H1 (cell line): Measurements from ENCODE around the gene HBS1L.

Experiments
- JUND ChIP-seq: IDR thresholded peaks from 2 replicates; pipeline ENCODE4 v1.6.1; 2011; ENCODE audit warnings: mild to moderate bottlenecking, improper control_type of control experiment, low read length
- POLR2A ChIP-seq, 2 experiments: IDR thresholded peaks; 1 replicate in 1 of 2; 2 replicates in 1 of 2; pipeline ENCODE4 v1.6.1; 2011; ENCODE audit warnings: low read depth in 2 of 2, low read length in 2 of 2, mild to moderate bottlenecking in 2 of 2; ENCODE audit errors: control extremely low read depth in 1 of 2
- TF ChIP-seq, protein P1 (sequence below), 3 experiments: IDR thresholded peaks; 1 replicate in 2 of 3; 2 replicates in 1 of 3; pipeline versions ENCODE4 v1.5.1 to v1.6.1; 2011; ENCODE audit warnings: low read length in 3 of 3, mild to moderate bottlenecking in 3 of 3, inconsistent platforms in 2 of 3, low read depth in 1 of 3, moderate library complexity in 1 of 3; ENCODE audit not compliant: insufficient read depth in 1 of 3; ENCODE audit errors: control extremely low read depth in 1 of 3

DNA sequence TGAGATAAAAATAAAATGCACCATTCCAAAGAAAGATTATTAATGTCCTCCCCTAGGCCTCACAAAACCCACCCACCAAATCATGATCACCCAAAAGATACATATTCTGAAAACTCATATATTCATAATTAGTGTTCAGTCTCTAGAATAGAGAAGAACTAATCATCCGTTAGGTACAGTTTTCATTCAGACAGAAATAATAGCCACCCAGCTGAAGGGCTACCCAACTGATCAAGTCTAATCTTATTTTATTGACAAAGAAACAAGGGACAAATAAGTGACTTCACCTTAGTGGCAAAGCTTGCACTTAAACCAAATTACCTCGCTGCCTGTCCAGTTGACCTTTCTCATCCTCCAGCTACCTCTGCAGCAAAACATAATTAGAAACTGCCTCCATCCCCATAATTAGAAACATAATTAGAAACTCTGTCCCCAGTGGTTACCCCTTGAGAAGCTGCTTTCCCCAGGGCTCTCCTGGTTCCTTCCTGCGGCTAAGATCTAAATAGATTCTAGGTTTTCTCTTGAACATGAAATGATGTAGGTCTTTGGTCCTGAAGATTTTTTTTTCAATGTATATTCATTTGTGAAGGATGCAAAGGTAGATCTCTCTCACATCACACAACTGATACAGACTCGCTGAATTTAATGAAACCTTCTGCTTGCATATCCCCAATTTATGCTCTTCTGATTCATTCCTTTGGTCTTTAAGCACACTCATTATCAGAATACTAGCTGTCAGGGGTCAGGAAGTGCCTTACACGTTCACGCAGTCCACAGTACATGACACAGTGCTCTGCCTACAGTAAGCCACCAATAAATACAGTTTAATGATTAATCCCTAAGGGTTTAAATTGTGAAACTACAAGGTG, 46.3 kb downstream of the HBS1L start:
- TF ChIP-seq, protein P1, sequence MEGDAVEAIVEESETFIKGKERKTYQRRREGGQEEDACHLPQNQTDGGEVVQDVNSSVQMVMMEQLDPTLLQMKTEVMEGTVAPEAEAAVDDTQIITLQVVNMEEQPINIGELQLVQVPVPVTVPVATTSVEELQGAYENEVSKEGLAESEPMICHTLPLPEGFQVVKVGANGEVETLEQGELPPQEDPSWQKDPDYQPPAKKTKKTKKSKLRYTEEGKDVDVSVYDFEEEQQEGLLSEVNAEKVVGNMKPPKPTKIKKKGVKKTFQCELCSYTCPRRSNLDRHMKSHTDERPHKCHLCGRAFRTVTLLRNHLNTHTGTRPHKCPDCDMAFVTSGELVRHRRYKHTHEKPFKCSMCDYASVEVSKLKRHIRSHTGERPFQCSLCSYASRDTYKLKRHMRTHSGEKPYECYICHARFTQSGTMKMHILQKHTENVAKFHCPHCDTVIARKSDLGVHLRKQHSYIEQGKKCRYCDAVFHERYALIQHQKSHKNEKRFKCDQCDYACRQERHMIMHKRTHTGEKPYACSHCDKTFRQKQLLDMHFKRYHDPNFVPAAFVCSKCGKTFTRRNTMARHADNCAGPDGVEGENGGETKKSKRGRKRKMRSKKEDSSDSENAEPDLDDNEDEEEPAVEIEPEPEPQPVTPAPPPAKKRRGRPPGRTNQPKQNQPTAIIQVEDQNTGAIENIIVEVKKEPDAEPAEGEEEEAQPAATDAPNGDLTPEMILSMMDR (IDR thresholded peaks at IDR 0.05; ENCODE audit: control extremely low read depth in 1 of 3, insufficient read depth in 1 of 3, low read depth in 1 of 3, low read length in 3 of 3) = no peak
- no peak for TF ChIP-seq JUND
- no peak for TF ChIP-seq POLR2A (IDR thresholded peaks at IDR 0.05; ENCODE audit: control extremely low read depth in 1 of 2, low read depth in 2 of 2, low read length in 2 of 2)
